SJCRH30 (cell line): ENCODE measurements around the gene CGNL1. TPM values are rescaled to one million over a fixed set of nuclear protein-coding genes. Genes with fewer than 3 reads are reported as not detected.

Source experiments
- DNase-seq, 2 experiments: peaks; one replicate each; pipeline ENCODE4 v3.0.0-alpha.2; 2015 to 2020
- H3K27ac ChIP-seq: fragments of 250-450 bp; sonication (Bioruptor Pico); 2 replicates; pipeline ENCODE4 v1.5.1; 2020; ENCODE audit warnings: mild to moderate bottlenecking, moderate library complexity
- H3K27me3 ChIP-seq: fragments of 250-450 bp; sonication (Bioruptor Pico); 2 replicates; pipeline ENCODE4 v1.5.1; 2020; ENCODE audit warnings: mild to moderate bottlenecking, moderate library complexity
- H3K36me3 ChIP-seq: fragments of 250-450 bp; sonication (Bioruptor Pico); 2 replicates; pipeline ENCODE4 v1.5.1; 2020; ENCODE audit warnings: mild to moderate bottlenecking, moderate library complexity
- H3K4me1 ChIP-seq: fragments of 250-450 bp; sonication (Bioruptor Pico); 2 replicates; pipeline ENCODE4 v1.5.1; 2020; ENCODE audit warnings: mild to moderate bottlenecking, moderate library complexity
- H3K4me3 ChIP-seq: fragments of 250-450 bp; sonication (Bioruptor Pico); 2 replicates; pipeline ENCODE4 v1.5.1; 2020; ENCODE audit warnings: mild to moderate bottlenecking, moderate library complexity
- H3K9me3 ChIP-seq: fragments of 250-450 bp; sonication (Bioruptor Pico); replicated peaks from 2 replicates; pipeline ENCODE4 v1.5.1; 2020; ENCODE audit warnings: mild to moderate bottlenecking, moderate library complexity
- total RNA-seq: library from RNA; depleted of rRNA; stranded (reverse); fragments of >200 nt; shearing (Covaris generic); gene quantifications from 2 replicates; pipeline ENCODE4 v1.2.3, GENCODE V29; 2014

CGNL1 gene
- total RNA-seq, 1 experiment from 2014 or later, result 5.5 TPM

DNA sequence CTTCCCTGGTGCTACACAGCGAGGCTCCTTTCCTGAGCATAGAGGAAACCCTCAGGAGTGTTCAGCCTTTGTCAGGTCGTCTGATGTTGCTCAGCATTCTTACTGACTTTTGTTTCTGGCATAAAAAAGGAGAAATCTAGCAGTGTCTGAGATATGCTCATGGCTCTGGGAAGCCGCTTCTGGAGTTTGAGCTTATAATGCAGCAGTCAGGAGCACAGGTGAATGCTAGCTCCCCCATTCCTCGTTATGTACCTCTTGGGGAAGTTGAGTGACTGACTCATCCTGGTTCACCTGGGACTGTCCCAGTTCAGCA is 166.2 kb downstream of the CGNL1 start:
- peaks cover 27% of the 10 kb centered on the region for H3K4me1 ChIP-seq
- no peak overlapping the region for H3K27ac ChIP-seq
- DNase-seq, result no peak
- H3K27me3 ChIP-seq, result no peaks in the 10 kb centered on the region
- no peaks in the 10 kb centered on the region for H3K36me3 ChIP-seq
- no peak overlapping the region for H3K4me3 ChIP-seq
- no peaks in the 10 kb centered on the region for H3K9me3 ChIP-seq

DNA sequence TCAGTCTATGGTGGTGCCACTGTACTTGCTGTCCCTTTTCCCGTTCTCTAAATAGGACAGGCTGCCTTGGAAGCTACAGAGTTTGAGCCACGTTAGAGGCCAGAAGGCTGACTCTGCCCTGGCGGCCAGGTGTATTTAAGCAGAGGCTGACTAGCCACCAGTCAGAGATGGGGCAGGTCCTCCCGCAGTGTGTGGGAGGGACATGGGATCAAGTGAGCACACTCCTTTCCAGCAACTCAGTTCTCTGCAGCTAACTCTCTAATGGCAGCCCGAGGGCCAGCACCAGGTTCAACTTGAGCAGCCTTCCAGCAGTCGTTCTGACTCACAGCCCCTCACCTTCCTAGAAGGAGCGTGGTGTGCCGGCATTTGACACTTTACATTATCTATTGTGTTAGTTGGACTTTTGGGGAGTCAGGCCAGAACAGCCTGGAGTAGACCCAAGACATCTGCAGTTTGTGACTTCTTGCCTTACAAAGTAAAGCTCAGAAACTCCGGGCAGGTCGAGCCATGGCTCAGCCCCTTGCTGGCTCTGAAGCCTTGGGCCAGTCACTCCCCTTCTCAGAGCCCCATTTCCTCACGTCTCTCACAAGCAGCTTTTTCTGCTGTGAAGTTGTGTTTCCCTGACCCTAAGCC is 168.7 kb downstream of the CGNL1 start:
- Histone ChIP-seq H3K9me3 (no peaks in the 10 kb centered on the region), H3K36me3 (no peaks in the 10 kb centered on the region), H3K4me3 (no peak overlapping the region), H3K4me1 (peaks cover 2% of the 10 kb centered on the region), H3K27me3 (no peaks in the 10 kb centered on the region), H3K27ac (no peak overlapping the region)
- no peak for DNase-seq

DNA sequence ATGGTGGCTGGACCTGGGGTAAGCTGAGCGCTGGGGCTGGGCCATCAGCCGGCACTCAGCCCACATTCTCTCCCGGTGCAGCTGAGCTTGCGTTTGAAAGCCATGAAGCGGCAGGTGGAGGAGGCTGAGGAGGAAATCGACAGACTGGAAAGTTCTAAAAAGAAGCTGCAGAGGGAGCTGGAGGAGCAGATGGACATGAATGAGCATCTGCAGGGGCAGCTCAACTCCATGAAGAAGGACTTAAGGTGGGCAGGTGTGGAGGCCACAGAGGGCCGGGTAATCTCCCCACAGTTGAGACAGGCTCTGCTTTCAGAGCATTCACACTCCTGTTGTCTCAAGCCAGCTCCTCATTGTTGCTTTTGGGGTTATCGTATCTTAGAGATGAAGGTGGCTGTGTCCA is 169.7 kb downstream of the CGNL1 start:
- Histone ChIP-seq H3K27ac (no peak overlapping the region), H3K27me3 (no peaks in the 10 kb centered on the region), H3K4me3 (no peak overlapping the region), H3K36me3 (no peaks in the 10 kb centered on the region), H3K4me1 (peaks cover 3% of the 10 kb centered on the region), H3K9me3 (no peaks in the 10 kb centered on the region)
- DNase-seq, result peak in 1 of 2 experiments; percentile 27

DNA sequence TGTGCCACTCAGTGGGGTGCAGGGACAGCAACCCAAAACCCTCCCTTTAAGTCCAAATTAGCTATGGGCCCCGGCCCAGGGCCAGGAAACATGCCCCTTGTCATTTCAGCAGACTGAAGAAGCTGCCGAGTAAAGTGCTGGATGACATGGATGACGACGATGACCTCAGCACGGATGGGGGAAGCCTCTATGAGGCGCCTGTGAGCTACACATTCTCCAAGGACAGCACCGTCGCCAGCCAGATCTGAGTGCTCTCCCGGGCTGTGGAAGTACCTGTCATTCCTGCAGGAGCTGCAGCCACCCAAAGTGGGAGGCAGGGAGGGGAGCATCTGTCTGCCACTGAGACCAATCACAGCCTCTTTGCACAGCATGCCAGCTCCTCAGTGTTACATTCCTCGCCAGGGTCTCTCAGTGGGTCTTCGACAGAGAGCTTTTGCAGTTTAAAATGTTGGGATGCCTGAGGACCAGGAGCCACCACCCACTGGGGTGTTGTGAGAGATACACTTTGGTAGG is 171.0 kb downstream of the CGNL1 start:
- H3K27ac ChIP-seq, result no peak overlapping the region
- H3K4me1 ChIP-seq, result peaks cover 14% of the 10 kb centered on the region
- no peaks in the 10 kb centered on the region for H3K36me3 ChIP-seq
- H3K4me3 ChIP-seq, result no peak overlapping the region
- no peaks in the 10 kb centered on the region for H3K9me3 ChIP-seq
- H3K27me3 ChIP-seq, result no peaks in the 10 kb centered on the region
- DNase-seq, result no peak

DNA sequence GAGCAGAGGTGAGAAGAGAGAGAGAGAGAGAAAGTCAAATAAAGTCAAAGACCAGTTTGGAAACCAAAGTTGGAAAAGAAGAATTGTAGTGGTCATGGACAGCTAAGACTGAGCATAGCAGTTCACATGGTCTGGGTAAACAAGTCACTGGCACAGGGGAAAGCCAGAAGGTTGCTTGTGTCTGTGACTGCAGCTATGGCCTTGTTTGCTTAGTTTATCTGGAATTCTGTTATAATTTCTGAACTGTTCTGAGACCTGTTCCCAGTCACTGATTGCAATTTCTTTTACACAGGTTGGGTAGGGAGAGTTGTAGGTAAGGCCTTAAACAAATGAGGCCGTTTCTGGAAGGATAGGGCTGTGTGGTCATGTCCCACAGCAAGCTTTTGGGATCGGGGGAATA is 172.0 kb downstream of the CGNL1 start:
- peaks cover 24% of the 10 kb centered on the region for H3K4me1 ChIP-seq
- no peak overlapping the region for H3K27ac ChIP-seq
- H3K4me3 ChIP-seq, result no peak overlapping the region
- H3K9me3 ChIP-seq, result no peaks in the 10 kb centered on the region
- no peaks in the 10 kb centered on the region for H3K36me3 ChIP-seq
- DNase-seq, result no peak
- H3K27me3 ChIP-seq, result no peaks in the 10 kb centered on the region

DNA sequence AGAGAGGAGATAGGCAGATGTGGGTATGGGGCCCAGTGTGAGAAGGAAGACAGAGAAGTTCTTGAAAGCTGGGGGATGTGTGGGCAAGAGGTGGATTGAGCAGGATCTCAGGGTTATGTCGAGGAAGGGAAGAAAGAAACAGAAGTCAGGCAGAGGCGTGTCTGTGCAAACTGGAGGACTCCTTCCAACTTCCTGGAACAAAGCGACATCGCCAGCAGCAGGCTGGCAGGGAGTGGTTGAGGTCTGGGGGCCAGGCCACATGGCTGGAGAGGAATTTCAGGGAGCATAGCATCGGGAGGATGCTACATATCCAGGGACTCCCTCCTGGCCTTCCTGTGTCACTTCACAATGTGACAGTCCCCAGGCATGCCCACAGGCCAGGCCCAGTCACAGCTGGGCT is 172.5 kb downstream of the CGNL1 start:
- H3K4me1 ChIP-seq, result peaks cover 29% of the 10 kb centered on the region
- no peaks in the 10 kb centered on the region for H3K9me3 ChIP-seq
- H3K4me3 ChIP-seq, result no peak overlapping the region
- DNase-seq, result no peak
- no peaks in the 10 kb centered on the region for H3K27me3 ChIP-seq
- H3K36me3 ChIP-seq, result no peaks in the 10 kb centered on the region
- no peak overlapping the region for H3K27ac ChIP-seq

DNA sequence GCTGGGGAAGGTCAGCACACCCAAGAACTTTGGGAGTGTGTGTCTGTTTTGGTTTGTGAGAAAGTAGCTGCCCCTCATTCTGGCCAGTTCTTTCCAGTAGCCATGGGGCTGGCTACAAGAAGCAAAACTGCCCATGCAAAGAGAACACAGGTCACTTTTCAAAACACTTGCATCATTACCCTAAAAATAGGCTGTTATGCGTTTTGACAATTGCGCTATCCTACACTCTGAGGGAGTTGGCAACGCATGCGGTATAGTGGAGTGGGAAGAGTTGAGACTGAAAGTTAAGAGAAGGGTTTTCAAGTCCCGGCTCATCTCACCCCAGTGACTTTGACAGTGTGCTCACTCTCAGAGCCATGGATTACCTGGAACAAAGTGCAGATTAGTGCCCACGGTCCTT is 173.6 kb downstream of the CGNL1 start:
- Histone ChIP-seq H3K36me3 (no peaks in the 10 kb centered on the region), H3K27me3 (no peaks in the 10 kb centered on the region), H3K4me3 (no peak overlapping the region), H3K27ac (no peak overlapping the region), H3K4me1 (peaks cover 39% of the 10 kb centered on the region), H3K9me3 (no peaks in the 10 kb centered on the region)
- DNase-seq, result no peak

DNA sequence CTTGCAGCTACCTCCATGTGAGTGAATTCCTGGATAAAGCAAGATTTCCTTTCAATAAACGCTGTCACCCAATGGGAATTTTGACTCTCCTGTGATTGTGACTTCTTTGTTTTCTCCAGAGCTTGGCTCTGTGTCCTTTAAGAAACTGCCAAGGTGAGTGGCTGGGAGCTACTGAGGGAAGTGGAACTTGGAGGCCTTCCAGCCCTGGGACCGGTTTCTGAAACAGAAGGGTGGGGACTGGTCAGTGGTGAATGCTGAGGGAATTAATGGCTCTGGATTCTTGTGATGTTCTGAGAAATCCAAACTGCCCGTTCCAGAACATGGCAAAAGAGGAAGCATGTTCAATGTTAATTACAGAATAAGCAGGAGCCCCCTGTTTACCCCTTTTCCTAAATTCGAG is 174.3 kb downstream of the CGNL1 start:
- H3K27me3 ChIP-seq, result no peaks in the 10 kb centered on the region
- no peak overlapping the region; the same call in 1 of the 2 replicates for H3K27ac ChIP-seq
- no peaks in the 10 kb centered on the region for H3K9me3 ChIP-seq
- DNase-seq, result no peak
- H3K36me3 ChIP-seq, result no peaks in the 10 kb centered on the region
- no peak overlapping the region for H3K4me3 ChIP-seq
- H3K4me1 ChIP-seq, result peaks cover 44% of the 10 kb centered on the region

DNA sequence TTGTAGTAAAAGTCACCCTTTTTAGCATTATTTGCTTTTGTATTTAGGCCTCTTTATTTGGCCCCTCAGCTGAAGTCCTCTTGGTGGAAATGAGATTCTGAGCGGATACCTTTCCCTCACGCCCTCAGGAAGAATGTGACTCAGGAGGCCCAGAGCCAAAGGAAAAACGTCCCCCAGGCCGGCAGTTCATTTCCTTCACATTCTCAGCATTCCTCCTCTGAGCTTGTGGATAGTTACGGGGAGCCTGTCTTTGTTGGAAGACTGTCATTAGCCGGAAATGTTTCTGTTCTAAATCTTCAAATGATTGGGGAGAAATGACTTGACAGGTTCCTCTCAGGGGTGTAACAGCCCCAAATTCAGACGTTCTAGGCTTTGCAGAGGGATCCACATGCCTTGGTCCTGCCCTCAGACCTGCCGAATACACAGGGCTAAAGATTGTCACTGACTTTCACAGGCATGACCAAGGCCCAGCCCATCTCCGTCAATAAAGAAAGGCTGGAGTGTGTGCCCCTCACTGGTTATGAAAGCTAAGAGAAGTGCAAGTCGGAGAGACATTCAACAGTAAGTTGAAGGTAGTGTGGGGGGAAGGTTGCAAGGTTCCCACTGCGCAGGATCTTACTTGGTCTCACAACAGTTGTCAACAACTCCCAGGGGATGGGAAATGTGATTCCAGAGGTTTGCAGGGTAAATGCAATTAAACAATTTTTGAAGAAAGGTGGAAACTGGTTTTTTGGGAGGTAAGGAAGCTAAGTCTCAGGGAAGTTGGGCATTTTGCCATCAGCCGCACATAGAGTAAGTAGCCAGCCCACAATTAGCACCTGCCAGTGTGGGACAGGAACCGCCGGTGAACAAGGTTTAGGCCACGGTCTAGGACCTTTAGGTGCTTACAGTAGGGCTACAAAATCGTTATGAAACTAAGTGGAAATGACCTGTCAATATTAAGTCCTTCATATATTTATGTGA is 175.7 kb downstream of the CGNL1 start:
- DNase-seq, result peak; percentile 78 to 81
- Histone ChIP-seq H3K4me3 (peak overlapping the region; percentile 25), H3K27ac (peak overlapping the region; percentile 89), H3K4me1 (peaks cover 55% of the 10 kb centered on the region), H3K27me3 (no peaks in the 10 kb centered on the region), H3K9me3 (no peaks in the 10 kb centered on the region), H3K36me3 (no peaks in the 10 kb centered on the region)

DNA sequence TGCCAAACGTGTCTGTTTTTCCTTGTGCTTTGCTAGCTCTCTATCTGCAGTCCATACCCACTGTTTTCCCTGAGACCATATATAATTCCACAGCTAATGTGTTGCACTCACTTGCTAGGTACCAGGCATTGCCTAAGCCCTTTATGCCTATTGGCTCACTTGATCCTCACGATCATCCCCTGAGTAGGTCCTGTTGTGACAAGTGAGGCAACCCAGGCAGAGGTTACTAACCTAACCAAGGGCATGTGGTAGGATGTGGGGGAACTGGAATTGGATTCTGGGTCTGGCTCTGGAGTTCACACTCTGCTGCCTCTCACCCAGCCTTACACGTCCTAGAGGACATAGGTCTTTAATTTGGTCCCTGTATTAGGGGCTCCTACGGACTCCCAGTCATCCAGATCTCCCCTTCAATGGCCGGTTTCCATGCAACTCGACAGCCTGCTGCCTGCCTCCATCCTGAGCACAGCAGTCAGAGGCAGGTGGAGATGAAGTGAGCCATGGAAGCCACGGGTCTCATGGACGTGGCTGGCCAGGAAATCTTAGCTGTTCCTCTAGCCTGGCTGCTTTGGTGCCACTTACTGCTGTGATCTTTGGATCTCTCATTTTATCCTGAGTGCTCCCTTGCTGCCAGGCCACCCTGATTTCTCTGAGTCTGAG is 176.5 kb downstream of the CGNL1 start:
- Histone ChIP-seq H3K4me1 (peaks cover 55% of the 10 kb centered on the region), H3K27ac (peak overlapping the region; percentile 89; the same call in 1 of the 2 replicates), H3K36me3 (no peaks in the 10 kb centered on the region), H3K27me3 (no peaks in the 10 kb centered on the region), H3K4me3 (no peak overlapping the region), H3K9me3 (no peaks in the 10 kb centered on the region)
- no peak for DNase-seq

DNA sequence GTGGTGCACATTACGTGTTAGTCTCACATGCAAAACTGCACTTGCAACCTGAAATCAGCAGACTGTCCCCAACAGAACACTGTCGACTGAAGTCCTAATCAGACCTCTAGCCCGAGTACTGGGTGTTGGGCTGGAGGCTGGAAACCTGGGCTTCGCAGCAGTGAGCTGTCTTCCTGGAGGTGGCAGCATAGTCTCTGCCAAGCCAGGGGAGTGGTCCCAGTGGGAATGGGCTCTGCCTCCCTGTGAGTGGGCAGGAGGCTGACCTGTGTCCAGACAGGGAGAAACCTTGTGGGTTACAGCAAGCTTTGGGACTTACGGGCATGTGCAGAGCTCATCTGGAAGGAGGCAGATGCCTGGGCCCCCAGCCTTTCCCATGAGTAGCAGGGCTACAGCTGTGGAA is 177.2 kb downstream of the CGNL1 start:
- Histone ChIP-seq H3K27ac (peak overlapping the region; percentile 98), H3K36me3 (no peaks in the 10 kb centered on the region), H3K27me3 (no peaks in the 10 kb centered on the region), H3K9me3 (no peaks in the 10 kb centered on the region), H3K4me3 (no peak overlapping the region), H3K4me1 (peaks cover 55% of the 10 kb centered on the region)
- no peak for DNase-seq

DNA sequence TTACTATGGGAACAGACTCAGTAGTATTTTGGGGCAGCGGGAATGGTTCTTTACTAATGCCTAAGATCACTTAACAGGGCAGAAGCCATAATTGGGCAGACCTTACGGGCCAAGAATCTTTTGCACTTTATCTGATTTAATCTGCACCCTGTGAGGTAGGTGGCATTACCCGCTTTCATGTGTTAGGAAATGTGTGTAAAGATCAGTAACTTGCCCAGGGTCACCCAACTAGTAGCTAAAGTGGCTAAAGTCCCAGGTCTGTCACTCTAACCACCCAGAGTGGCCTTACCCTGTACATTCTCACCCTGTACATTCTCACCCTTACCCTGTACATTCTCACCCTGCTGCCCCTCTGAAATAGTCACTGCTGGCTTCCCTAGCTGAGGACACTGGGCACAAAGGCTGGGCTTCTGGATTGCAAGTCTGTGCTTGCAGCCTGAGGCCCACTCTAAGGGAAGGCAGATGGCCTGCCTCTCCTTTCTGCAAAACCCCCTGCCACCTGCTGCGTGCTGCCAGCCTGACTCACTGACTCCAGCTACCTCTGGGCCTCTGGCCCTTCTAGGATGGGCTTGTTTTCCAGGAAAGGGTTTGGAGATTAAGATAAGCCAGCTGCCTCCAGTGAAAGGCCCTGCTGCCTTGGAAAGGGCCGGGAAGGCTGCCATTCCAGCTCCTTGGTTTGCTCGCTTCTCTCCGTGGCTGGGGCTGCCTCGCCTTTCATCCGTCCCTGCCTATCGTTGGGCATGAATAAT is 177.9 kb downstream of the CGNL1 start:
- H3K27me3 ChIP-seq, result no peaks in the 10 kb centered on the region
- H3K36me3 ChIP-seq, result no peaks in the 10 kb centered on the region
- peaks cover 55% of the 10 kb centered on the region for H3K4me1 ChIP-seq
- H3K4me3 ChIP-seq, result peak overlapping the region; percentile 30
- peak overlapping the region; percentile 98 for H3K27ac ChIP-seq
- peak; percentile 96 to 97 for DNase-seq
- H3K9me3 ChIP-seq, result no peaks in the 10 kb centered on the region

DNA sequence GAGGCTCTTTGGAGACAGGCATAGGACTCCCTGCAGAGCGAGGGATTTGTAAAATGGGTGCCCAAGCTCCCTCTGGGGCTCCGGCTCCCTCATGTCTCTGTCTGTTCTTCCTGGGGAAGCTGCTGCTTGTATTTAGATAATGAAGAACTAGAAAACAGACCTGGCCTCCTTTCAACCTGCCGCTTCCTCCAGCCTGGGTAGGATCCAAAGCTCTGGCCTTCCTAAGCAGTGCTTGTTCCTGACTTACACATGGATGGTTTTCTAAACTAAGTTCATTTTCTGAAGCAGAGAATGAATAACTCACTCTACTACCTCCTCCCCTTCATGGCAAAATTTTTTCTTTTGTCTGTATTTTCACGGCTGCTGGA is 178.5 kb downstream of the CGNL1 start:
- Histone ChIP-seq H3K4me3 (peak overlapping the region; percentile 30), H3K27me3 (no peaks in the 10 kb centered on the region), H3K4me1 (peaks cover 55% of the 10 kb centered on the region), H3K36me3 (no peaks in the 10 kb centered on the region), H3K27ac (peak overlapping the region; percentile 98), H3K9me3 (no peaks in the 10 kb centered on the region)
- no peak for DNase-seq

DNA sequence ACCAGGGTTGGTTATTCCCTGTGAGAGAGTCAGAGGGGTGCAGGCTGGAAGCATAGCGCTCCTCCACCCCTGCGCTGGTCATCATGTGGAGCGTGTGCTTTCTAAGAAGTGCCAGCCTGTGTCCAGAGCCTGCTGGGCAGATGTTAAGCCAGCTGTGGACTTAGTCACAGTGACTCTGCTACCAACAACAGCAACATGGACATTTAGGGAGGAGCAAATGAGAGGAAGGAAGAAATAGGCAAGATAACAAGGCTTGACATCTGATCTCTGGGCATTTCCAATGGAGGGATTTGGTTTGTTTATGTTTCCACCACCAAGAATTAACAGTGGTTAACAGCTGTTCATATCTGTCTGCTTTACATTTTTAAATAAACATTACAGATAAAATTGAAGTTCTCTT is 179.0 kb downstream of the CGNL1 start:
- H3K9me3 ChIP-seq, result no peaks in the 10 kb centered on the region
- no peaks in the 10 kb centered on the region for H3K36me3 ChIP-seq
- no peaks in the 10 kb centered on the region for H3K27me3 ChIP-seq
- peak overlapping the region; percentile 30 for H3K4me3 ChIP-seq
- peaks cover 59% of the 10 kb centered on the region for H3K4me1 ChIP-seq
- H3K27ac ChIP-seq, result peak overlapping the region; percentile 98
- peak; percentile 86 to 96 for DNase-seq
